H1 (cell line): ENCODE measurements around the gene LRRK1.

Experiments
- EZH2 ChIP-seq: fragments of 200-600 bp; sonication (generic); IDR thresholded peaks from 2 replicates; pipeline ENCODE4 v1.7.1; 2012; ENCODE audit warnings: low read depth, mild to moderate bottlenecking, moderate library complexity, low read length, inconsistent platforms; ENCODE audit not compliant: severe bottlenecking
- RFX5 ChIP-seq: IDR thresholded peaks from 2 replicates; pipeline ENCODE4 v1.6.1; 2011; ENCODE audit warnings: low read depth, low read length, improper control_type of control experiment, borderline replicate concordance
- SP1 ChIP-seq: IDR thresholded peaks from 2 replicates; pipeline ENCODE4 v1.6.1; 2011; ENCODE audit warnings: low read depth, low read length
- TF ChIP-seq, protein P1 (sequence below), 3 experiments: IDR thresholded peaks; 1 replicate in 2 of 3; 2 replicates in 1 of 3; pipeline versions ENCODE4 v1.5.1 to v1.6.1; 2011; ENCODE audit warnings: low read length in 3 of 3, mild to moderate bottlenecking in 3 of 3, inconsistent platforms in 2 of 3, low read depth in 1 of 3, moderate library complexity in 1 of 3; ENCODE audit not compliant: insufficient read depth in 1 of 3; ENCODE audit errors: control extremely low read depth in 1 of 3

DNA sequence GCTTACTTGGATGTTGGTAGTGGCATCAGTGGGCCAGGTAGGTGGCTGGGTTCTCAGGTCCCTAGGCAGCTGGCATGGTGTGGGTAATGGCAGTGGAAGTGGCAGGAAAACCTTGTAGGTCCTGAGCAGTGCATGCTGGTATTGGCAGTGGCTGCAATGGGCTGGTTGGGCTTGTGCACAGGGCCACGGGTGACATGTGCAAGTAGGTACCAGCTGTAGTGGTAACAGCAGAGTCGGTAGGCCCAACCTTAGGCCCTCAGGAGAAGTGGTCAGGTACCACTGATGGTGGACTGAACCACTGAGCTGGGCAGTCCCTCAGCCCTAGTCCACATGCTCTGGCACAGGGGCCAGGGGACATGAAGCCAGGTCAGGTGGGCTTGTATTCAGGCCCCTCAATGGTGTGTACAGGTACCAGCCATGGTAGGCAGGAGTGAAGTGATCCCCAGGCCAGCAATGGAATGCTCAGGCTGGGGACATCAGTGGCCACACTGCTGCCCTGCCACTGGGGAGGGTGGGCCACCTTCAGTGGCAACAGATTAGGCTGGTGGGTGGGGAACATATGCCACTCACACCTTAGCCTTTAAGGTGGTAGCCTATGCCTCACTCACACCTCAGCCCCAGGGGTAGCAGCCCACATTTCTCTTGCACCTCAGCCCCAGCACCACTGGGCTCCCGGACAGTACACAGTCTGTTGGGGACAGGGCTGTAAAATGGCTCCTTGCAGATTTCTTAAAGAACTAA, 118.1 kb downstream of the LRRK1 start:
- TF ChIP-seq, protein P1, sequence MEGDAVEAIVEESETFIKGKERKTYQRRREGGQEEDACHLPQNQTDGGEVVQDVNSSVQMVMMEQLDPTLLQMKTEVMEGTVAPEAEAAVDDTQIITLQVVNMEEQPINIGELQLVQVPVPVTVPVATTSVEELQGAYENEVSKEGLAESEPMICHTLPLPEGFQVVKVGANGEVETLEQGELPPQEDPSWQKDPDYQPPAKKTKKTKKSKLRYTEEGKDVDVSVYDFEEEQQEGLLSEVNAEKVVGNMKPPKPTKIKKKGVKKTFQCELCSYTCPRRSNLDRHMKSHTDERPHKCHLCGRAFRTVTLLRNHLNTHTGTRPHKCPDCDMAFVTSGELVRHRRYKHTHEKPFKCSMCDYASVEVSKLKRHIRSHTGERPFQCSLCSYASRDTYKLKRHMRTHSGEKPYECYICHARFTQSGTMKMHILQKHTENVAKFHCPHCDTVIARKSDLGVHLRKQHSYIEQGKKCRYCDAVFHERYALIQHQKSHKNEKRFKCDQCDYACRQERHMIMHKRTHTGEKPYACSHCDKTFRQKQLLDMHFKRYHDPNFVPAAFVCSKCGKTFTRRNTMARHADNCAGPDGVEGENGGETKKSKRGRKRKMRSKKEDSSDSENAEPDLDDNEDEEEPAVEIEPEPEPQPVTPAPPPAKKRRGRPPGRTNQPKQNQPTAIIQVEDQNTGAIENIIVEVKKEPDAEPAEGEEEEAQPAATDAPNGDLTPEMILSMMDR (IDR thresholded peaks at IDR 0.05; ENCODE audit: control extremely low read depth in 1 of 3, insufficient read depth in 1 of 3, low read depth in 1 of 3, low read length in 3 of 3), result no peak
- TF ChIP-seq RFX5 (no peak), SP1 (no peak), EZH2 (no peak)
